ENCODE results near the gene SMIM23.
A peak's percentile ranks its signal among the peaks of the same experiment; 100 is the strongest.
"Not testable (repeated sequence)": the region's sequence is repeated elsewhere in the genome, so short reads cannot be mapped to it uniquely, and the experiment has no call there.

SMIM23 gene

GRCh38 chr5:171757853-171758535, 27.6 kb upstream of the SMIM23 start:
- Mint-ChIP-seq H3K4me3 (no peak overlapping the region), H3K27ac (no peak overlapping the region), H3K27me3 (peaks cover 0 to 4% of the 10 kb centered on the region in 2 donors), H3K4me1 (no peaks in the 10 kb centered on the region), H3K36me3 (no peaks in the 10 kb centered on the region), H3K9me3 (peaks cover 0 to 3% of the 10 kb centered on the region in 2 donors)
- ATAC-seq (replicated peaks) = peak in 1 of 2 donors; percentile 65
- DNase-seq = no peak

GRCh38 chr5:171759777-171760176, 25.8 kb upstream of the SMIM23 start:
- no peak overlapping the region for H3K4me3 Mint-ChIP-seq
- H3K9me3 Mint-ChIP-seq = peaks cover 0 to 3% of the 10 kb centered on the region in 2 donors
- DNase-seq = no peak
- H3K4me1 Mint-ChIP-seq = no peaks in the 10 kb centered on the region
- no peaks in the 10 kb centered on the region for H3K36me3 Mint-ChIP-seq
- ATAC-seq (replicated peaks) = no peak
- peaks cover 0 to 11% of the 10 kb centered on the region in 2 donors for H3K27me3 Mint-ChIP-seq
- H3K27ac Mint-ChIP-seq = no peak overlapping the region

GRCh38 chr5:171762021-171762608, 23.5 kb upstream of the SMIM23 start:
- Mint-ChIP-seq H3K36me3 (no peaks in the 10 kb centered on the region), H3K4me1 (no peaks in the 10 kb centered on the region), H3K27ac (no peak overlapping the region), H3K4me3 (no peak overlapping the region), H3K27me3 (peaks cover 0 to 16% of the 10 kb centered on the region in 2 donors), H3K9me3 (peaks cover 7 to 10% of the 10 kb centered on the region in 2 donors)
- ATAC-seq (replicated peaks) (no peak), DNase-seq (no peak)

- peaks cover 0 to 16% of the 10 kb centered on the region in 2 donors for H3K27me3 Mint-ChIP-seq
- no peak for DNase-seq
- no peak for ATAC-seq (replicated peaks)
- peaks cover 9 to 12% of the 10 kb centered on the region in 2 donors for H3K9me3 Mint-ChIP-seq
- H3K4me3 Mint-ChIP-seq = no peak overlapping the region
- H3K36me3 Mint-ChIP-seq = no peaks in the 10 kb centered on the region
- H3K27ac Mint-ChIP-seq = no peak overlapping the region
- H3K4me1 Mint-ChIP-seq = no peaks in the 10 kb centered on the region
Observed at GRCh38 chr5:171762903-171763302, 22.7 kb upstream of the SMIM23 start.

GRCh38 chr5:171764265-171764664, 21.4 kb upstream of the SMIM23 start:
- no peak overlapping the region for H3K4me3 Mint-ChIP-seq
- H3K27ac Mint-ChIP-seq = no peak overlapping the region
- H3K36me3 Mint-ChIP-seq = no peaks in the 10 kb centered on the region
- H3K9me3 Mint-ChIP-seq = peaks cover 8 to 12% of the 10 kb centered on the region in 2 donors
- H3K27me3 Mint-ChIP-seq = peaks cover 0 to 16% of the 10 kb centered on the region in 2 donors
- ATAC-seq (replicated peaks) (no peak), DNase-seq (no peak)
- H3K4me1 Mint-ChIP-seq = no peaks in the 10 kb centered on the region

- H3K9me3 Mint-ChIP-seq = peaks cover 7 to 12% of the 10 kb centered on the region in 2 donors
- DNase-seq (no peak), ATAC-seq (replicated peaks) (no peak)
- H3K4me1 Mint-ChIP-seq = peaks cover 0 to 2% of the 10 kb centered on the region in 2 donors
- peaks cover 0 to 22% of the 10 kb centered on the region in 2 donors for H3K27me3 Mint-ChIP-seq
- H3K27ac Mint-ChIP-seq = no peak overlapping the region
- no peak overlapping the region for H3K4me3 Mint-ChIP-seq
- H3K36me3 Mint-ChIP-seq = no peaks in the 10 kb centered on the region
Observed at GRCh38 chr5:171766875-171767274, 18.7 kb upstream of the SMIM23 start.

- Mint-ChIP-seq H3K4me1 (peaks cover 0 to 2% of the 10 kb centered on the region in 2 donors), H3K9me3 (peaks cover 7 to 12% of the 10 kb centered on the region in 2 donors), H3K27me3 (peaks cover 0 to 12% of the 10 kb centered on the region in 2 donors), H3K4me3 (no peak overlapping the region), H3K36me3 (no peaks in the 10 kb centered on the region), H3K27ac (no peak overlapping the region)
- ATAC-seq (replicated peaks) (peak; percentile 42 to 69), DNase-seq (no peak)
Observed at GRCh38 chr5:171770153-171770552, 15.5 kb upstream of the SMIM23 start.

GRCh38 chr5:171771856-171772255, 13.8 kb upstream of the SMIM23 start:
- Mint-ChIP-seq H3K36me3 (no peaks in the 10 kb centered on the region), H3K9me3 (peaks cover 4 to 5% of the 10 kb centered on the region in 2 donors), H3K27me3 (peaks cover 0 to 6% of the 10 kb centered on the region in 2 donors)

GRCh38 chr5:171773106-171773505, 12.5 kb upstream of the SMIM23 start:
- no peak overlapping the region for H3K27ac Mint-ChIP-seq
- H3K9me3 Mint-ChIP-seq = no peaks in the 10 kb centered on the region
- peaks cover 0 to 6% of the 10 kb centered on the region in 2 donors for H3K27me3 Mint-ChIP-seq
- ATAC-seq (replicated peaks) (no peak), DNase-seq (no peak)
- no peak overlapping the region for H3K4me3 Mint-ChIP-seq
- peaks cover 0 to 2% of the 10 kb centered on the region in 2 donors for H3K4me1 Mint-ChIP-seq
- no peaks in the 10 kb centered on the region for H3K36me3 Mint-ChIP-seq

More at GRCh38 chr5:171771856-171772255, 13.8 kb upstream of the SMIM23 start:
- no peak for ATAC-seq (replicated peaks)
- Mint-ChIP-seq H3K27ac (no peak overlapping the region), H3K4me1 (peaks cover 0 to 2% of the 10 kb centered on the region in 2 donors), H3K4me3 (no peak overlapping the region)
- no peak for DNase-seq

GRCh38 chr5:171774418-171774817, 11.2 kb upstream of the SMIM23 start:
- ATAC-seq (replicated peaks) = no peak
- Mint-ChIP-seq H3K36me3 (no peaks in the 10 kb centered on the region), H3K4me1 (peaks cover 0 to 2% of the 10 kb centered on the region in 2 donors), H3K27ac (no peak overlapping the region), H3K4me3 (no peak overlapping the region), H3K9me3 (no peaks in the 10 kb centered on the region), H3K27me3 (peaks cover 0 to 8% of the 10 kb centered on the region in 2 donors)
- DNase-seq = no peak

GRCh38 chr5:171776213-171776612, 9.4 kb upstream of the SMIM23 start:
- Mint-ChIP-seq H3K4me1 (no peaks in the 10 kb centered on the region), H3K27ac (no peak overlapping the region), H3K27me3 (peaks cover 7 to 8% of the 10 kb centered on the region in 2 donors), H3K4me3 (no peak overlapping the region), H3K9me3 (no peaks in the 10 kb centered on the region), H3K36me3 (no peaks in the 10 kb centered on the region)
- ATAC-seq (replicated peaks) (no peak), DNase-seq (no peak)

GRCh38 chr5:171776770-171777759, 8.6 kb upstream of the SMIM23 start:
- DNase-seq = no peak
- no peaks in the 10 kb centered on the region for H3K36me3 Mint-ChIP-seq
- no peak for ATAC-seq (replicated peaks)
- H3K9me3 Mint-ChIP-seq = peaks cover 0 to 5% of the 10 kb centered on the region in 2 donors
- H3K27me3 Mint-ChIP-seq = peaks cover 8 to 15% of the 10 kb centered on the region in 2 donors
- H3K4me3 Mint-ChIP-seq = no peak overlapping the region
- no peak overlapping the region for H3K27ac Mint-ChIP-seq
- H3K4me1 Mint-ChIP-seq = no peaks in the 10 kb centered on the region

- not testable (repeated sequence) for H3K4me1 Mint-ChIP-seq; H3K27ac Mint-ChIP-seq; H3K4me3 Mint-ChIP-seq; H3K36me3 Mint-ChIP-seq; ATAC-seq (replicated peaks); H3K9me3 Mint-ChIP-seq; DNase-seq
- H3K27me3 Mint-ChIP-seq = peaks cover 8 to 17% of the 10 kb centered on the region in 2 donors
Observed at GRCh38 chr5:171781744-171782143, 3.9 kb upstream of the SMIM23 start.

- peaks cover 0 to 5% of the 10 kb centered on the region in 2 donors for H3K9me3 Mint-ChIP-seq
- no peak overlapping the region for H3K4me3 Mint-ChIP-seq
- H3K4me1 Mint-ChIP-seq = no peaks in the 10 kb centered on the region
- H3K36me3 Mint-ChIP-seq = no peaks in the 10 kb centered on the region
- peaks cover 8 to 17% of the 10 kb centered on the region in 2 donors for H3K27me3 Mint-ChIP-seq
- ATAC-seq (replicated peaks) = no peak
- no peak overlapping the region for H3K27ac Mint-ChIP-seq
- DNase-seq = no peak
Observed at GRCh38 chr5:171782332-171782966, 3.2 kb upstream of the SMIM23 start.
